Peyer's patch (tissue), 4 donors: ENCODE results near the gene RPL32. TPM values are rescaled to one million over a fixed set of nuclear protein-coding genes. Genes with fewer than 3 reads are reported as not detected.
A peak's percentile ranks its signal among the peaks of the same experiment; 100 is the strongest.

Source experiments
- DNase-seq, 3 donors: peaks; one replicate each; pipeline ENCODE4 v3.0.0-alpha.2; 2017 to 2019
- H3K27ac ChIP-seq, 4 donors: fragments of 200-600 bp; sonication (generic); one replicate each; pipeline ENCODE4 v1.5.1; 2016 to 2019
- H3K27me3 ChIP-seq, 2 donors: fragments of 200-600 bp; sonication (generic); one replicate each; pipeline ENCODE4 v1.5.1; 2019
- H3K36me3 ChIP-seq, 3 donors: fragments of 200-600 bp; sonication (generic); one replicate each; pipeline ENCODE4 v1.5.1; 2016 to 2019
- H3K4me1 ChIP-seq, 4 donors: fragments of 200-600 bp; sonication (generic); one replicate each; pipeline ENCODE4 v1.5.1; 2016 to 2019
- H3K4me3 ChIP-seq, 4 donors: fragments of 200-600 bp; sonication (generic); 1 replicate in 3 of 4; 2 replicates in 1 of 4; pipeline ENCODE4 v1.5.1; 2016 to 2019; ENCODE audit warnings: mild to moderate bottlenecking in 1 of 4
- H3K9me3 ChIP-seq, 4 donors: fragments of 200-600 bp; sonication (generic); one replicate each; pipeline ENCODE4 v1.5.1; 2016 to 2019; ENCODE audit warnings: mild to moderate bottlenecking in 1 of 4
- POLR2A ChIP-seq, 2 donors: fragments of 450-650 bp; IDR thresholded peaks; one replicate each; pipeline ENCODE4 v1.5.1; 2017; ENCODE audit warnings: antibody characterized with exemption in 2 of 2, mild to moderate bottlenecking in 2 of 2, moderate library complexity in 2 of 2
- total RNA-seq, 4 donors: library from RNA; depleted of rRNA; stranded (reverse); fragments of >200 nt; gene quantifications; one replicate each; pipeline ENCODE4 v1.1.0, GENCODE V29; 2016
- TF ChIP-seq, protein P1 (sequence below), 6 experiments: fragments of 450-650 bp in 4 of 6; fragments of 200-600 bp in 2 of 6; sonication (generic) in 1 of 6; IDR thresholded peaks; one replicate each; pipeline ENCODE4 v1.5.1; 2017 to 2019; ENCODE audit warnings: antibody characterized with exemption in 6 of 6, mild to moderate bottlenecking in 3 of 6, moderate library complexity in 1 of 6

The RPL32 gene
- total RNA-seq, 4 donors from 2014 or later: 258 to 541 (median 430) TPM

DNA sequence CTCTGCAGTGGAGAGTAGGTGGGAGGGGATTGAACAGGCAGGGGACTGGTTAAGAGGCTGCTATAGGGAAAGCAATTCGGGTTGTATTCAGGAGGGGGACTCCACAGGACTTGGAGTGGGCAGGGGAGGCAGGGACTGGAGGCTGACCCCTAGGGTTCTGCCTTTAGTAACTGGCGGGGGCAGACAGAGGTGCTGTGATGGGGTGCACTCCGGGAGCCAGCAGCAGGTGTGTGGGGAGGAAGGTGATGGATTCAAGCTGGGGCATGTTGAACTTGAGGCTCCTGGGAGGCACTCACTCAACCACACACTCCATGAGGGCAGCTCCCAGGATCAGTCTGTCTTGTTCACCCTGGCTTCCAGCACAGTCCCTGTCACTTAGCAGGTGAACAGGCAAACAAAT, 32.4 kb downstream of the RPL32 start:
- H3K9me3 ChIP-seq: no peaks in the 10 kb centered on the region
- no peak overlapping the region for H3K27ac ChIP-seq
- DNase-seq: no peak
- H3K36me3 ChIP-seq: peaks cover 0 to 6% (median 0%) of the 10 kb centered on the region in 3 donors
- H3K4me3 ChIP-seq: no peak overlapping the region
- H3K27me3 ChIP-seq: no peaks in the 10 kb centered on the region
- H3K4me1 ChIP-seq: no peaks in the 10 kb centered on the region
- no peak for TF ChIP-seq POLR2A (IDR thresholded peaks at IDR 0.05)
- TF ChIP-seq, protein P1, sequence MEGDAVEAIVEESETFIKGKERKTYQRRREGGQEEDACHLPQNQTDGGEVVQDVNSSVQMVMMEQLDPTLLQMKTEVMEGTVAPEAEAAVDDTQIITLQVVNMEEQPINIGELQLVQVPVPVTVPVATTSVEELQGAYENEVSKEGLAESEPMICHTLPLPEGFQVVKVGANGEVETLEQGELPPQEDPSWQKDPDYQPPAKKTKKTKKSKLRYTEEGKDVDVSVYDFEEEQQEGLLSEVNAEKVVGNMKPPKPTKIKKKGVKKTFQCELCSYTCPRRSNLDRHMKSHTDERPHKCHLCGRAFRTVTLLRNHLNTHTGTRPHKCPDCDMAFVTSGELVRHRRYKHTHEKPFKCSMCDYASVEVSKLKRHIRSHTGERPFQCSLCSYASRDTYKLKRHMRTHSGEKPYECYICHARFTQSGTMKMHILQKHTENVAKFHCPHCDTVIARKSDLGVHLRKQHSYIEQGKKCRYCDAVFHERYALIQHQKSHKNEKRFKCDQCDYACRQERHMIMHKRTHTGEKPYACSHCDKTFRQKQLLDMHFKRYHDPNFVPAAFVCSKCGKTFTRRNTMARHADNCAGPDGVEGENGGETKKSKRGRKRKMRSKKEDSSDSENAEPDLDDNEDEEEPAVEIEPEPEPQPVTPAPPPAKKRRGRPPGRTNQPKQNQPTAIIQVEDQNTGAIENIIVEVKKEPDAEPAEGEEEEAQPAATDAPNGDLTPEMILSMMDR (IDR thresholded peaks at IDR 0.05): no peak

- no peaks in the 10 kb centered on the region for H3K27me3 ChIP-seq
- H3K36me3 ChIP-seq: peaks cover 0 to 6% (median 0%) of the 10 kb centered on the region in 3 donors
- DNase-seq: no peak
Measured at GRCh38 chr3:12808587-12808986, 32.8 kb downstream of the RPL32 start.

DNA sequence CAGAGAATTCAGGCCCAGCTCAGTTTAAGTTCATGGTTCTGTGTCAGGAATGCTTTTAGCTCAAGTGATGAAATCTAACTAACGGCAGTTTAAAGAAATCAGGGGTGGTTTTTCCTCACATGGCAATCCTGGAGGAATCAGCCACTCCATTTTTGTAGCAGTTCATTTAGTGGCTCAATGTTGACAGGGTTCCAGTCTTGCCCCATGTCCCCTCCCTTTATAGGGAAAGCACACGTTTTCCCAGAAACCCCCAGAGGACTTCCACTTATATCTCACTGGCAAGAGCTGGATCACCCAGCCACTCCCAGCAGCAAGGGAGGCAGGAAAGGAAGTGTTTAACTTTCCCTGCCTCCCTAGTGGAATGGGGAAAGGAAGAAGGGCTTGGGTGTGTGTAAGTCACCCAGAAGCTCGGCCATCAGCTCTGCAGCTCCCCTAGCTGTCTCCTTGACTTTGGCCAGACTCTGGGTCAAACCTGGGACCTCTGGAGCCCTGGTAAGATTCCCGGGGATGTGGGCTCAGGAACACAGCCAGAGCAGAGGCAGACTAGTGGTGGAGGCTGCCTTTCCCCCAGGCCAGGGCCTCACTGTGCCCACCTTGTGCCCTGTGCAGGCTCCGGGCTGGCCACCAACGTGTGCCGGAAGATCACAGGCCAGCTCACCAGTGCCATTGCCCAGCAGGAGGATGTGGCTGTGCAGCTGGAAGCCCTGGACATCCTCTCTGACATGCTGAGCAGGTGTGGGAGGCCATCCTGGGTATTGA, 33.6 kb downstream of the RPL32 start:
- Histone ChIP-seq H3K4me3 (no peak overlapping the region), H3K9me3 (no peaks in the 10 kb centered on the region), H3K36me3 (peaks cover 0 to 6% (median 0%) of the 10 kb centered on the region in 3 donors), H3K27me3 (no peaks in the 10 kb centered on the region), H3K4me1 (no peaks in the 10 kb centered on the region), H3K27ac (no peak overlapping the region)
- TF ChIP-seq POLR2A (IDR thresholded peaks at IDR 0.05): no peak
- TF ChIP-seq, protein P1 (IDR thresholded peaks at IDR 0.05): no peak
- DNase-seq: no peak

More at GRCh38 chr3:12808587-12808986, 32.8 kb downstream of the RPL32 start:
- H3K4me1 ChIP-seq: no peaks in the 10 kb centered on the region
- no peak overlapping the region for H3K4me3 ChIP-seq
- TF ChIP-seq POLR2A (IDR thresholded peaks at IDR 0.05): no peak
- TF ChIP-seq, protein P1 (IDR thresholded peaks at IDR 0.05): no peak
- no peak overlapping the region for H3K27ac ChIP-seq
- no peaks in the 10 kb centered on the region for H3K9me3 ChIP-seq

DNA sequence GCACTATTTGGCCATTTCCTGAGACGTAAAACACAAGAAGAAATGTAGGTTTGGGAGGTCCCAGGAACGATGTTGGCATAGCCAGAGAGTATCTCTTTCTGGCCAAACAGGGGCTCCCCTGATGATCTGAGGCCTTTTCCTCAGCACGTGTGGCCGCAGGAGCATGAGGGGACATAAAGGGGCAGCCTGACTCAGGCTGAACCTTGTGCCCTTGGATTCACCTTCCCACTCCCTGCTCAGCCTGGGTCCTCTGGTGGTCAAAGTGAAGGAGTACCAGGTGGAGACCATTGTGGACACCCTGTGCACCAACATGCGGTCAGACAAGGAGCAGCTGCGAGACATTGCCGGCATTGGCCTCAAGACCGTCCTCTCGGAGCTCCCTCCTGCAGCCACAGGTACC, 34.3 kb downstream of the RPL32 start:
- TF ChIP-seq, protein P1 (IDR thresholded peaks at IDR 0.05): no peak
- TF ChIP-seq POLR2A (IDR thresholded peaks at IDR 0.05): no peak
- peaks cover 0 to 6% (median 0%) of the 10 kb centered on the region in 3 donors for H3K36me3 ChIP-seq
- no peaks in the 10 kb centered on the region for H3K27me3 ChIP-seq
- no peak overlapping the region for H3K4me3 ChIP-seq
- peak in 1 of 3 donors; percentile 38 for DNase-seq
- no peaks in the 10 kb centered on the region for H3K4me1 ChIP-seq
- H3K9me3 ChIP-seq: no peaks in the 10 kb centered on the region
- no peak overlapping the region for H3K27ac ChIP-seq

GRCh38 chr3:12803371-12803770, 38.0 kb downstream of the RPL32 start:
- Histone ChIP-seq H3K4me3 (no peak overlapping the region), H3K9me3 (no peaks in the 10 kb centered on the region), H3K4me1 (no peaks in the 10 kb centered on the region), H3K27ac (no peak overlapping the region), H3K27me3 (no peaks in the 10 kb centered on the region), H3K36me3 (peaks cover 0 to 6% (median 0%) of the 10 kb centered on the region in 3 donors)
- no peak for TF ChIP-seq POLR2A (IDR thresholded peaks at IDR 0.05)
- TF ChIP-seq, protein P1 (IDR thresholded peaks at IDR 0.05): no peak
- peak in 1 of 3 donors; percentile 28 for DNase-seq
